Measurements from ENCODE around the gene ADAMTS4. TPM values are rescaled to one million over a fixed set of nuclear protein-coding genes. Genes with fewer than 3 reads are reported as not detected.

The ADAMTS4 gene
- total and polyA plus RNA-seq, 9 of the 15 experiments (the other 6 are each of a cell fraction or from before 2014, with no cell fraction given): 0.07 to 3.7 (median 0.41) TPM

GRCh38 chr1:161177112-161177935, 21.5 kb downstream of the ADAMTS4 start, which contains the start of gene B4GALT3 (continued):
- peak in 1 of 2 experiments; percentile 83; a peak in 2 of 4 replicates for TF ChIP-seq CSDE1 (IDR thresholded peaks at IDR 0.05)
- TF ChIP-seq RAD21 (CRISPR knock-in tag; conservative IDR thresholded peaks at IDR 0.05 in 1 of 2, IDR thresholded peaks at IDR 0.05 in 1 of 2): peak; percentile 87 to 88
- no peak for TF ChIP-seq PHTF2 (CRISPR knock-in tag; IDR thresholded peaks at IDR 0.05)
- TF ChIP-seq SNAPC5 (CRISPR knock-in tag; IDR thresholded peaks at IDR 0.05): no peak
- TF ChIP-seq TEAD4 (IDR thresholded peaks at IDR 0.05; ENCODE audit: low read length): peak; percentile 39; the same call in 1 of the 2 replicates
- TF ChIP-seq TEAD4 (CRISPR knock-in tag; IDR thresholded peaks at IDR 0.05; ENCODE audit: borderline replicate concordance): no peak
- TF ChIP-seq ARID4B (CRISPR knock-in tag; IDR thresholded peaks at IDR 0.05): peak; percentile 83
- TF ChIP-seq MCM2 (IDR thresholded peaks at IDR 0.05; ENCODE audit: low read depth): no peak
- TF ChIP-seq KDM4B (IDR thresholded peaks at IDR 0.05; ENCODE audit: borderline replicate concordance in 2 of 2, low read depth in 1 of 2): no peak
- TF ChIP-seq KDM1A (IDR thresholded peaks at IDR 0.05): peak in 1 of 2 experiments; percentile 22; a peak in 1 of 4 replicates
- TF ChIP-seq SREBF2 (CRISPR knock-in tag; IDR thresholded peaks at IDR 0.05): 0 out of 2 replicates have a peak, but pooled peaks have one; percentile 75
- TF ChIP-seq ZNF639 (CRISPR knock-in tag; conservative IDR thresholded peaks at IDR 0.05 in 1 of 2, IDR thresholded peaks at IDR 0.05 in 1 of 2): no peak
- 0 out of 2 replicates have a peak, but pooled peaks have one; percentile 34 for TF ChIP-seq THRB (CRISPR knock-in tag; conservative IDR thresholded peaks at IDR 0.05)
- TF ChIP-seq POLR2AphosphoS2 (IDR thresholded peaks at IDR 0.05; ENCODE audit: low read length): peak; percentile 45; the same call in 1 of the 2 replicates
- peak; percentile 90 for TF ChIP-seq ZNF24 (IDR thresholded peaks at IDR 0.05)
- TF ChIP-seq ZNF311 (CRISPR knock-in tag; IDR thresholded peaks at IDR 0.05): no peak
- no peak for TF ChIP-seq PTRF (tag; IDR thresholded peaks at IDR 0.05)
- TF ChIP-seq KAT7 (CRISPR knock-in tag; IDR thresholded peaks at IDR 0.05; ENCODE audit: borderline replicate concordance): 0 out of 2 replicates have a peak, but pooled peaks have one; percentile 32
- no peak for TF ChIP-seq BRF1 (IDR thresholded peaks at IDR 0.05; ENCODE audit: borderline replicate concordance, extremely low read depth, insufficient read length)
- no peak; the same call in 1 of the 2 replicates for TF ChIP-seq NR3C1 (CRISPR knock-in tag; IDR thresholded peaks at IDR 0.05)
